Measurements from ENCODE around the gene SLC25A33.

The SLC25A33 gene

GRCh38 chr1:9604836-9605235 lies 65.6 kb downstream of the SLC25A33 start:
- Histone ChIP-seq H3K9ac (ENCODE audit: low read length) (no peak overlapping the region), H3K4me3 (ENCODE audit: low read length) (no peak overlapping the region), H3K9me3 (ENCODE audit: control insufficient read depth, low read length) (no peaks in the 10 kb centered on the region), H3K4me1 (ENCODE audit: control insufficient read depth, insufficient read depth, low read length) (no peaks in the 10 kb centered on the region), H3K36me3 (ENCODE audit: control insufficient read depth, insufficient read depth, low read length, severe bottlenecking) (peaks cover 36% of the 10 kb centered on the region), H3K27me3 (replicated peaks; ENCODE audit: control insufficient read depth, insufficient read depth, low read length) (no peaks in the 10 kb centered on the region)
- no peak for DNase-seq (ENCODE audit: low read depth)

GRCh38 chr1:9605946-9606455 lies 66.7 kb downstream of the SLC25A33 start:
- DNase-seq (ENCODE audit: low read depth), result no peak
- Histone ChIP-seq H3K9me3 (ENCODE audit: control insufficient read depth, low read length) (no peaks in the 10 kb centered on the region), H3K27me3 (replicated peaks; ENCODE audit: control insufficient read depth, insufficient read depth, low read length) (no peaks in the 10 kb centered on the region), H3K36me3 (ENCODE audit: control insufficient read depth, insufficient read depth, low read length, severe bottlenecking) (peaks cover 37% of the 10 kb centered on the region), H3K4me1 (ENCODE audit: control insufficient read depth, insufficient read depth, low read length) (no peaks in the 10 kb centered on the region), H3K4me3 (ENCODE audit: low read length) (no peak overlapping the region), H3K9ac (ENCODE audit: low read length) (no peak overlapping the region)

GRCh38 chr1:9606458-9606857 lies 67.2 kb downstream of the SLC25A33 start:
- H3K36me3 ChIP-seq (ENCODE audit: control insufficient read depth, insufficient read depth, low read length, severe bottlenecking), result peaks cover 35% of the 10 kb centered on the region
- no peaks in the 10 kb centered on the region for H3K9me3 ChIP-seq (ENCODE audit: control insufficient read depth, low read length)
- H3K9ac ChIP-seq (ENCODE audit: low read length), result no peak overlapping the region
- DNase-seq (ENCODE audit: low read depth), result no peak
- no peaks in the 10 kb centered on the region for H3K4me1 ChIP-seq (ENCODE audit: control insufficient read depth, insufficient read depth, low read length)
- no peaks in the 10 kb centered on the region for H3K27me3 ChIP-seq (replicated peaks; ENCODE audit: control insufficient read depth, insufficient read depth, low read length)
- no peak overlapping the region for H3K4me3 ChIP-seq (ENCODE audit: low read length)

- peaks cover 35% of the 10 kb centered on the region for H3K36me3 ChIP-seq (ENCODE audit: control insufficient read depth, insufficient read depth, low read length, severe bottlenecking)
Measured at GRCh38 chr1:9606948-9607347, 67.7 kb downstream of the SLC25A33 start.

GRCh38 chr1:9607352-9607751 lies 68.1 kb downstream of the SLC25A33 start:
- H3K4me3 ChIP-seq (ENCODE audit: low read length), result no peak overlapping the region
- H3K36me3 ChIP-seq (ENCODE audit: control insufficient read depth, insufficient read depth, low read length, severe bottlenecking), result peaks cover 34% of the 10 kb centered on the region
- no peaks in the 10 kb centered on the region for H3K27me3 ChIP-seq (replicated peaks; ENCODE audit: control insufficient read depth, insufficient read depth, low read length)
- no peaks in the 10 kb centered on the region for H3K9me3 ChIP-seq (ENCODE audit: control insufficient read depth, low read length)
- DNase-seq (ENCODE audit: low read depth), result no peak
- no peaks in the 10 kb centered on the region for H3K4me1 ChIP-seq (ENCODE audit: control insufficient read depth, insufficient read depth, low read length)
- no peak overlapping the region for H3K9ac ChIP-seq (ENCODE audit: low read length)

More at GRCh38 chr1:9606948-9607347, 67.7 kb downstream of the SLC25A33 start:
- no peak for DNase-seq (ENCODE audit: low read depth)
- H3K27me3 ChIP-seq (replicated peaks; ENCODE audit: control insufficient read depth, insufficient read depth, low read length), result no peaks in the 10 kb centered on the region
- H3K9ac ChIP-seq (ENCODE audit: low read length), result no peak overlapping the region
- H3K9me3 ChIP-seq (ENCODE audit: control insufficient read depth, low read length), result no peaks in the 10 kb centered on the region
- no peak overlapping the region for H3K4me3 ChIP-seq (ENCODE audit: low read length)
- H3K4me1 ChIP-seq (ENCODE audit: control insufficient read depth, insufficient read depth, low read length), result no peaks in the 10 kb centered on the region

GRCh38 chr1:9609998-9610397 lies 70.7 kb downstream of the SLC25A33 start:
- no peak overlapping the region for H3K4me3 ChIP-seq (ENCODE audit: low read length)
- H3K9ac ChIP-seq (ENCODE audit: low read length), result no peak overlapping the region
- no peaks in the 10 kb centered on the region for H3K9me3 ChIP-seq (ENCODE audit: control insufficient read depth, low read length)
- no peaks in the 10 kb centered on the region for H3K27me3 ChIP-seq (replicated peaks; ENCODE audit: control insufficient read depth, insufficient read depth, low read length)
- no peaks in the 10 kb centered on the region for H3K4me1 ChIP-seq (ENCODE audit: control insufficient read depth, insufficient read depth, low read length)
- peaks cover 24% of the 10 kb centered on the region for H3K36me3 ChIP-seq (ENCODE audit: control insufficient read depth, insufficient read depth, low read length, severe bottlenecking)
- no peak for DNase-seq (ENCODE audit: low read depth)

GRCh38 chr1:9610548-9610947 lies 71.3 kb downstream of the SLC25A33 start:
- H3K4me3 ChIP-seq (ENCODE audit: low read length), result no peak overlapping the region
- no peaks in the 10 kb centered on the region for H3K27me3 ChIP-seq (replicated peaks; ENCODE audit: control insufficient read depth, insufficient read depth, low read length)
- H3K36me3 ChIP-seq (ENCODE audit: control insufficient read depth, insufficient read depth, low read length, severe bottlenecking), result peaks cover 24% of the 10 kb centered on the region
- no peaks in the 10 kb centered on the region for H3K9me3 ChIP-seq (ENCODE audit: control insufficient read depth, low read length)
- no peak overlapping the region for H3K9ac ChIP-seq (ENCODE audit: low read length)
- DNase-seq (ENCODE audit: low read depth), result no peak
- H3K4me1 ChIP-seq (ENCODE audit: control insufficient read depth, insufficient read depth, low read length), result no peaks in the 10 kb centered on the region

- no peak for DNase-seq (ENCODE audit: low read depth)
- Histone ChIP-seq H3K27me3 (replicated peaks; ENCODE audit: control insufficient read depth, insufficient read depth, low read length) (no peaks in the 10 kb centered on the region), H3K4me1 (ENCODE audit: control insufficient read depth, insufficient read depth, low read length) (no peaks in the 10 kb centered on the region), H3K36me3 (ENCODE audit: control insufficient read depth, insufficient read depth, low read length, severe bottlenecking) (peaks cover 24% of the 10 kb centered on the region), H3K9me3 (ENCODE audit: control insufficient read depth, low read length) (no peaks in the 10 kb centered on the region), H3K4me3 (ENCODE audit: low read length) (no peak overlapping the region), H3K9ac (ENCODE audit: low read length) (no peak overlapping the region)
Measured at GRCh38 chr1:9611716-9612115, 72.5 kb downstream of the SLC25A33 start.

GRCh38 chr1:9612162-9612845 lies 73.0 kb downstream of the SLC25A33 start:
- Histone ChIP-seq H3K9ac (ENCODE audit: low read length) (no peak overlapping the region), H3K9me3 (ENCODE audit: control insufficient read depth, low read length) (no peaks in the 10 kb centered on the region), H3K4me3 (ENCODE audit: low read length) (no peak overlapping the region), H3K27me3 (replicated peaks; ENCODE audit: control insufficient read depth, insufficient read depth, low read length) (no peaks in the 10 kb centered on the region), H3K36me3 (ENCODE audit: control insufficient read depth, insufficient read depth, low read length, severe bottlenecking) (peaks cover 24% of the 10 kb centered on the region), H3K4me1 (ENCODE audit: control insufficient read depth, insufficient read depth, low read length) (no peaks in the 10 kb centered on the region)
- DNase-seq (ENCODE audit: low read depth), result no peak

- Histone ChIP-seq H3K36me3 (ENCODE audit: control insufficient read depth, insufficient read depth, low read length, severe bottlenecking) (peaks cover 24% of the 10 kb centered on the region), H3K27me3 (replicated peaks; ENCODE audit: control insufficient read depth, insufficient read depth, low read length) (no peaks in the 10 kb centered on the region), H3K9ac (ENCODE audit: low read length) (no peak overlapping the region), H3K9me3 (ENCODE audit: control insufficient read depth, low read length) (no peaks in the 10 kb centered on the region), H3K4me1 (ENCODE audit: control insufficient read depth, insufficient read depth, low read length) (no peaks in the 10 kb centered on the region), H3K4me3 (ENCODE audit: low read length) (no peak overlapping the region)
- no peak for DNase-seq (ENCODE audit: low read depth)
Measured at GRCh38 chr1:9612871-9613624, 73.8 kb downstream of the SLC25A33 start.

- H3K9me3 ChIP-seq (ENCODE audit: control insufficient read depth, low read length), result no peaks in the 10 kb centered on the region
- peaks cover 2% of the 10 kb centered on the region for H3K27me3 ChIP-seq (replicated peaks; ENCODE audit: control insufficient read depth, insufficient read depth, low read length)
- no peak overlapping the region for H3K4me3 ChIP-seq (ENCODE audit: low read length)
- DNase-seq (ENCODE audit: low read depth), result no peak
- no peak overlapping the region for H3K9ac ChIP-seq (ENCODE audit: low read length)
- peaks cover 24% of the 10 kb centered on the region for H3K36me3 ChIP-seq (ENCODE audit: control insufficient read depth, insufficient read depth, low read length, severe bottlenecking)
- no peaks in the 10 kb centered on the region for H3K4me1 ChIP-seq (ENCODE audit: control insufficient read depth, insufficient read depth, low read length)
Measured at GRCh38 chr1:9613625-9614299, 74.5 kb downstream of the SLC25A33 start.

All from adipocyte (in vitro differentiated cells).